Measurements from ENCODE around the gene RYR1.

- TF ChIP-seq POLR2A (IDR thresholded peaks at IDR 0.05; ENCODE audit: extremely low read depth, insufficient read length) (no peak), CTCF (IDR thresholded peaks at IDR 0.05; ENCODE audit: low read depth, low read length) (no peak), MAX (IDR thresholded peaks at IDR 0.05; ENCODE audit: low read depth, low read length) (no peak)
These were observed 69.1 kb downstream of the RYR1 start for GRCh38 chr19:38502410-38503076.
